HG02870 (cell line): ENCODE measurements around the gene TBX2.

Source experiments
- ATAC-seq: cut with Tn5 transposase; IDR thresholded peaks from one replicate; pipeline ENCODE4 v1.9.1; 2021; ENCODE audit warnings: mild to moderate bottlenecking, moderate library complexity; ENCODE audit not compliant: unreplicated experiment

Gene TBX2

DNA sequence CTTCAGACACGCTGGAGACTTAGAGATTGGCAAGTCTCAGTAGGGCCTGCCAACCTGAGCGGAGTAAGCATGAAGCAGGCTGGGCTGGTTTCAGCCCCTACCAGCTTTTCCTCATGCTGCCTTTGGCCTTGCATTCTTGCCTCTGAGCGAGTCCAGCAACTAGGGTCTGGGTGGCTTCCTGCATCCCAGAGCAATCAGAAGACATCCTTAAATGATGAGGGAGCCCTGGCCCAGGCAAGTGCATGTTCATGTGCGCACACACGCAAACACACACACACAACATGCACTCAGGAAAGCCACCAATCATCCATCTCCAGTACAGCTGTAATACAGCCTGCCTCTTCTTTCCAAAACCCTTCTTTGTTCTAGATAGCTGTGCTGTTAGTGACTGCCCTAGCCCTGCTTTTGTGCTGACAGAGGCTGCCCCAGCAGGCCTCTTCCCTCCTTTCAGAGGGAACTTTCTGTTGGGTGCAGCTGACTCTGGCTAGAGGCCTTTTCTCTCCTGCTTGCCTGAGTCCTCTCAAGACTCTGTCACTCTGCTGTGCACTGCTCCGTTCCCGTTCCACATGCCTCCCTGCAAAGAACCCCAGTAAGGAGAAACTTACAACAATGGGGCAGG lies 30.7 kb upstream of the TBX2 start:
- no peak for ATAC-seq

DNA sequence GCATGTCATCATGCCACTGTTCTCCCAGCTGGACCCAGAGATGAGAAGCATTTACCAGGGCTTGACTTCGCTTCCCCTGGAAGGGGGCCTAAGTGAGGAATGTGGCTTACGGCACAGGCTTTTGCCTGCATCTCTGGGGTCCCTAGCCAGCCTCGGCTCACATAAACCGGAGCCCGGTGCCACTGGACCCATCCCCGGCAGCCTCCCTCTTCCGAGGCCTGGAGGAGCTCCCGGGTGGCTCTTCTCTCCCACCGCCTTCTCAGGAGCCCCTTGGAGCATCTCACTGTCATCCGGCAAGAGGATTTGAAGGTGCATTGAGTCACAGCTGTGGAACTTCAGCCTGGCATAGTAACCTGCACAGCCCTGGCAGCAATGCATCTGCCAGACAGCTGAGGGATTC lies 29.9 kb upstream of the TBX2 start:
- ATAC-seq, result no peak

DNA sequence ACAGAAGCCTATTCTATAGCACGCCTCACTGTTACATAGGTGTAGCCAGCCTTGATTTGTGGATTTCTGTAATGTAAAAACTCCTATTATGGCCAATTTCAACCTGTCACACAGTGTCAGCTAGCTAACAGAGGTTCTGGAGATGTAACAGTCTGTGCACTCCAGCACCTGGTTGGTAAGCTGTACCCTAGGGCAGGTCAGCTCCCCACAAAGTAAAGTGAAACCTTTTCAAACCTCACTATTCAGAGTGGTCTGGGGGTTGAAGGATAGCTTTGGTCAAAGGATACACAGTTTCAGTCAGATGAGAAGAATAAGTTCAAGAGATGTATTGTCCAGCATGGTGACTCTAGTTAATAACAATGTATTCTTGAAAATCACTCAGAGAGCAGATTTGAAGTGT lies 28.5 kb upstream of the TBX2 start:
- ATAC-seq, result no peak

- no peak for ATAC-seq
Measured at GRCh38 chr17:61371606-61372005, 28.0 kb upstream of the TBX2 start.

DNA sequence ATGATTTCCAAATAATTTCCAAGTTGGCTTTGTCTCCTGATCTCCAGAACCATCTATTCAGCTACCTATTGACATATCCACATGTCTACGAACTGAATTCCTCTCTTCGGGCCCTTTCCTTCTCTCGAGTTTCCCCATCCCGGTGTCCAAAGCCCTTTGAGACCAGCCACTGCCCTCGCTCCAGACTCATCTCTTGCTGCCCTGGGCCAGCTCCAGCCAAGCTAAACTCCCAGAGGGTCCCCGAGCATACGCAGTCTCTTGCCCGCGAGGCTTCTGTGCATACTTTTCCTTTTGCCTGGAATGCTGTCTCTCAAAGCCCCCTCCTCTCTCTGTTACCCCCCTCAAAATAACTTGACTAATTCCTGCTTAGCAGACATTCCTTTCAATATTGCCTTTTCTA lies 27.2 kb upstream of the TBX2 start:
- ATAC-seq, result no peak

- no peak for ATAC-seq
Measured at GRCh38 chr17:61376931-61377838, 22.5 kb upstream of the TBX2 start.

- no peak for ATAC-seq
Measured at GRCh38 chr17:61378658-61379456, 20.8 kb upstream of the TBX2 start.

DNA sequence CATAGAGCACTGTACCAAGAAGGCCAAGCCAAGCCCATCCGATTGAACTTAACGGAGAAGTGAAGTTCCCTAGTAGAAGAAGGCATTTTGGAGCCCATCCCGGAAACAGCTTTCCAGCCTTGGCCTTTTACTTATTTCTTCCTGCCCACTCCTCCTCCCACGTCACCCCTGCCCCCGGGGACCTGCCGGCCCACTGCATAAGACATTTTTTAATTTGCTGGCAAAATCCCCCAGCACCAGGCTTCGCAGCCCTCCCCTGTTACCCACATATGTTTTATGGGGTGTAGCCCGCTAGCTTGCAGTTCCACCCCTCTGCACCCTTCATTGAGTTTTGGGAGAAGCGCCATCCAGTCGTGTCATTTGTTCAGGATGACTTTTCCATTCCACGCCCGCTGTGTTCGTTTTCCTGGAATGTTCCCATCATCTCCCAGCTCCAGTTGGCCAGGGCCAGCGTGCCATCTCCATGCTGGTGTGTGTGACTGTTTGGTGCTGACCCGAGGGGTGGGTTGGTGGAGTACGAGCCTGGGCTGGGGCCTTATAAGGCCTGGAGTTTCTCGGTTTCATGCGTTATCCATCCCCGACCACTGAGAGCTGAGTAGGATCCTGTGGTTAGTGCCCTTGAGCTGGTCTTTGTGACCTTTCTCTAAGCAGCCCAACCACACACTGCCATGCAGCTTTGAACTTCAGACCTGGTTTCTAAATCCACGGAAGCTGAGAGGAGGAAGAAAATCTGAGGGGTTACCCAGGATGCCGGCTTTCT lies 20.0 kb upstream of the TBX2 start:
- ATAC-seq, result no peak

DNA sequence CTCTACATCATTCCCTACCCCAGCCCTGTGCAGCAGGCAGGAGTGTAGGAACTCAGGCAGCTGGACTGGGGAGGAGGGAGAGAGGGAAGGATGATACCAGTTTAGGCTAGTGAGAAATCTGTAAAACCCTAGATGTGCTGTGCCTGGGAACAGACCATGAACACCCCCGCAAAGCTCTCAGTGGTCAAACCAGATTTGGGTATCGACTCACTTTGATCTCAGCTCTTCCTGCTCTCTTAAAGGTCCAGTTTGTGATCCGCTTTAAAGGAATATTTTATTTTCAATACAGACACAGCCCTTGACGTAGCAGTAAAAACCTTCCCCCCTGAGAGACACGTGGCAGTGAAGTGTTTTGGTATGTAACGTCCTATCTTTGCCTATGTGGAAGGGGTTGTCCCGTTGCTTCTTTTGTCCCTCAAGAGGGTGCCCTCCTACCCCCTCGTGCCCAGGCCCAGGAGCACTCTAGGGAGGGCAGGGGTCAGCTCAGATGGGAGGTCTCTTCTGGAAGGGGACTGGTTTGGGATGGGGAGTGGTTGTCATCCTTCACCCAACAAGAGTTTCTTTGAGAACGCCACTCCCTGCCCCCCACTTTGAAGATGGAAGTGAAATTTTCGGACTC lies 19.3 kb upstream of the TBX2 start:
- no peak for ATAC-seq

DNA sequence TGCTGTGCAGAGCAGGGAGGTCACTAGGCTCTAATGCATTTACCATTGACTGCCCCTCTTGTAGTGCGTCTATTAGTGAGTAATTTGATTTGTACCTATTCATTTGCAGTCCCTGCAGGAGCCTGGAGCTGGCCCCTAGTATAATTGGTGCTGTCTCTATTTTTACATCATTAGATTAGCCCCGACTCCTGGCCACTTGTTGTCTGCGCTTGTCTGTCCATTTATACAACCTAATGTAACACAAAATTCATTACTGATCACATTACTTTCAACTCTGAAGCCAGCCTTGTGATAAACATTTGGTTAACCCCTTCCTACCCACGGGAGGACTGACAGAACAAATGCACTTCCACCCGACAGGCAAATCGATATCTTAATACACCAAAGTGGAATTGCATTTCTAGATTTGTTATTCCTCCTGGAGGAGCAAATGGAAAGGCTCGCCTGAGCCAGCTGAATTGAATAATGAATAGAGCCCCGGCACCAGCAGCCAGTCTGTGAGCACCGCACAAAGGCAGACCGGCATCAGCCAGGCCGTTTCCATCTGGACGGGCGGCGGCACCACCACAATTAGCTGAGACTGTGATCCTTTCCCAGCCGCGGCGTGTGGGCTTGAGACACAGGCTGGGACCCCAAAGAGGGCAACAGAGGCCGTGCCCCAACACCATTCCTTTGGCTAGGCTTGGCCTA lies 18.7 kb upstream of the TBX2 start:
- no peak for ATAC-seq

- no peak for ATAC-seq
Measured at GRCh38 chr17:61381537-61381936, 18.1 kb upstream of the TBX2 start.

- no peak for ATAC-seq
Measured at GRCh38 chr17:61382796-61383688, 16.6 kb upstream of the TBX2 start.

- ATAC-seq, result no peak
Measured at GRCh38 chr17:61383689-61384201, 15.9 kb upstream of the TBX2 start.

GRCh38 chr17:61384354-61384691 lies 15.3 kb upstream of the TBX2 start:
- no peak for ATAC-seq

GRCh38 chr17:61384692-61385576 lies 14.7 kb upstream of the TBX2 start:
- no peak for ATAC-seq

DNA sequence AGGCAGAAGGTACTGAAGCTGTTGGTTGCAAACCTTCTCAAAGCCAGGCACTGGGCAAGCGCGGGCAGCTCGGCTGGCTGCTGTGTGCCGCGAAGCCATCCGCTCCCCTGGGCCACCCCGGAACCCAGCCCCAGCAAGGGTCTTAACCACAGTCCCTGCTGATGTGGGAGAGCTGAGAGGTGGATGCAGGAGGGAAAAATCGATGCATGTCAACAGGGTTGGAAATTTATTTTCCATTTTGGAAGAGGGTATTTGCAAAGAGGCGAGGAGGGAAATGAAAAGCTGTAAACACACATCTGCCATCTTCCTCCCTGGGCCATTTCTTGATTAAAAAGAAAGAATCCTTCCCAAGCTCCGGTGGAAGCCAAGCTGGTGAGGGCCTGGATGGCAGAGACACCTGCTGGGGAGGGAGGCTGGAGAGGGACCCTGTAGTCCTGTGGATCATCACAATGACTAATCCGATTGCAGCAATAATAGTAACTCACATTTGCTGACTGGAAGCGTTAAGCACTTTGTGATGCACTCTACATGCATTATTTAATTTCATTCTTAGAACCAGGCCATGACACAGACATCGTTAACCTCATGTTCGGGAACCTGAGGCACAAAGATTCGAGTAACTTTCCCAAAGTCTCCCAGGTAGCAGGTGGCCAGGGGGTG lies 13.9 kb upstream of the TBX2 start:
- ATAC-seq, result no peak

GRCh38 chr17:61386251-61386650 lies 13.4 kb upstream of the TBX2 start:
- ATAC-seq, result no peak
